GM19023 (cell line): Measurements from ENCODE around the gene PRKN.

Experiments
- ATAC-seq: cut with Tn5 transposase; IDR thresholded peaks from one replicate; pipeline ENCODE4 v1.9.1; 2021; ENCODE audit warnings: mild to moderate bottlenecking, moderate library complexity; ENCODE audit not compliant: unreplicated experiment

PRKN gene

DNA sequence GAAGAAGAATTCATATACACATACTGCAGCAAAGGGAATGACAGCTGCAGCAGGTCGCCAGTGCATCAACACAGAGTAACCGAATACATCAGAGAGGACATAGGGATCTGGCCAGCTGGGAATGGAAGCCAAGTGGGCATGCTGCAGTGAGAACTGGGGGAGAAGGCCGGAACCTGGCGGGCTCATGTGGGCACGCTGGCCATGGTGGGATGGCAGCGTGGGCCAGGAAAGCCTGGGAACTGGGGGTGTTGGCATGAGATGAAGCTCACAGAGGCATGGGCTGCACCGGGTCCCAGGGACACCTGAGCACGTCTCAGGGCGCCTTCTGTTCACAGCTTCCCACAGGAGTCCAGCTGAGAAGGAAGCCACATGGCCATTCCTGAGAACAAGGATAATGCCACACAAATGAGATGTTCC is 1314.2 kb downstream of the PRKN start:
- ATAC-seq = no peak

DNA sequence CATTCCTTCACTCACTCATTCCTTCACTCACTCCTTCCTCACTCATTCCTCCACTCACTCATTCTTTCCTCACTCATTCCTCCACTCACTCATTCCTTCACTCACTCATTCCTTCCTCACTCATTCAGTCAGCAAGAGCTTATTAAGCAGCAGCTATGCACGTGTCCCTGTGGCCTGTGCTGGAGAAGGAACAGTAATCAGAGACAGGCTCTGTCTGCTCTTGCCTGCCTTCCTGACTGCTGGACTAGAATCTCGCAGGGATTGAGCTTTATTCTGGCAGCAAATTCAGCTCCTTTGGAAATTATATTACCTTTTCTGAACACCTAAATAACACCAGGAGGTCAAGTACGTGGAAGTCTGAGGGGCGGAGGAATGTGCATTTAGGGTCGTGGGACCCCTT is 1314.8 kb downstream of the PRKN start:
- no peak for ATAC-seq

DNA sequence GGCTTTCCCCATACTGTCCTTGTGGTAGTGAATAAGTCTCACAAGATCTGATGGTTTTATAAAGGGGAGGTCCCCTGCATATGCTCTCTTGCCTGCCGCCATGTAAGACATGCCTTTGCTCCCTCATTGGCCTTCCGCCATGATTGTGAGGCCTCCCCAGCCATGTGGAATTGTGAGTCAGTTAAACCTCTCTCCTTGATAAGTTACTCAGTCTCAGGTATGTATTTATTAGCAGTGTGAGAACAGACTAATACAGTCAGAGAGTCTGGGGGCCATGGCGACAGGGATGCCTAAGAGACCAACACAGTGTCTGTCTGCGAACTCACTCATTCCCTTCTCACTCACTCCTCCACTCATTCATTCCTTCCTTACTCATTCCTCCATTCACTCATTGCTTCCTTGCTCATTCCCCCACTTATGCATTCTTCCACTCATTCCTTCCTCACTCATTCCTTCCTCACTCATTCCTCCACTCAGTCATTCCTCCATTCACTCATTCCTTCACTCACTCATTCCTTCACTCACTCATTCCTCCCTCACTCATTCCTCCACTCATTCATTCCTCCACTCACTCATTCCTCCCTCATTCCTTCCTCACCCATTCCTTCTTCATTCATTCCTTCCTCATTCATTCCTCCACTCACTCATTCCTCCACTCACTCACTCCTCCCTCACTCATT is 1316.2 kb downstream of the PRKN start:
- no peak for ATAC-seq

DNA sequence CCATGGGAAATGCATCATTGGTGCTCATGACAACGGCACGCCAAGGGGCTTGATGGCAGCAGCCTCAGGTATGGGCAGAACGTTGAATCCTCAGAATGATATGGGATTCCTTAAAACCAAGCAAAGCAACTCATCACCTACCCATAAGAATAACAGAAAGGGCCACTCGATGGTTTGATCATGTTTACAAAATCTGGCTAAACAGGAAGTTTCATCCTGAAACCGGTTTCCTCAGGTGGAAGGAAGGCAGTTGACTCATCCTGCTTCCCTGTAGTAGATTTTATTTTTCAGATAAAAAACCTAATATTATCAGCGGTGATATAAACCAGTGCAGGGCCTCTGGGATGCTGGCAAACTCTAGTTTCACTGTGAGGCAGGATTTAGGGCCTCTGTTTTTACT is 1316.8 kb downstream of the PRKN start:
- no peak for ATAC-seq

DNA sequence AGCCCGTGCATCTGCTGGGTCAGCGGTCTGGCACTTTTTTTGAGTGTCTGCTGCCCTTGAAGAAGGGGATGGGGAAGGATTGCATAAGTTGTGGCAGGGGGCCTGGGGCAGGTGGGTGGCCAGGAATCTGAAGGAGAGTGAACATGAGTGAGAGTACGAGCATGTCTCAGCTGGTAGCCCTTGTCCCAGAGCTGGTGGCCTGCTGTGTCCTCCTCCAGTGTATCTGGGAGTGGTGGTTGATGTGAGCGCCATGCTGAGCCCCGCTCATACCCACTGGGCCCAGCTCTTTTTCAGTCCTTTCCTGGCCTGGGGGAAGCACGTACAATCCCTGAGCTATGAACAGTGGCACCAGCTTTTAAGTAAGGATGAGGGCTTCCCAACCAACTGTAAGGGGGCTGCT is 1317.5 kb downstream of the PRKN start:
- ATAC-seq = no peak

DNA sequence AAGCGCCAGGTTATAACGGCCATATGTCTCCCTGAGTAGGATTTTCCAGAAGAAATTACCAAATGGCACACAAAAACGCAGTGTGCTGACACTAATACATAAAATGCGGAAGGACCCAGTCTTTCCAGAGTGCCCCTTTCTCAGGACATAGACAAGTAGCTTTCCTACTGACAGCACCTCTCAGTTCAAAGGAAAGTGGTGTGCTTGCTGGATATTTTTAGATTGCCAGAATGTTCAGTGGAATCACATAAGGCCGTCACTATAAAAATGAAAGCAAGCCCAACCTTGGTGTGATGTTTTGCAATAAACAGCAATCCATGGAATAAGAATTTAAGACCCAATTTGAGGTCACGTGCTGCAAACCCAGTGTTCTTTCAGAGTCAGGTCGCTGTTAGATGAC is 1318.2 kb downstream of the PRKN start:
- ATAC-seq = no peak

DNA sequence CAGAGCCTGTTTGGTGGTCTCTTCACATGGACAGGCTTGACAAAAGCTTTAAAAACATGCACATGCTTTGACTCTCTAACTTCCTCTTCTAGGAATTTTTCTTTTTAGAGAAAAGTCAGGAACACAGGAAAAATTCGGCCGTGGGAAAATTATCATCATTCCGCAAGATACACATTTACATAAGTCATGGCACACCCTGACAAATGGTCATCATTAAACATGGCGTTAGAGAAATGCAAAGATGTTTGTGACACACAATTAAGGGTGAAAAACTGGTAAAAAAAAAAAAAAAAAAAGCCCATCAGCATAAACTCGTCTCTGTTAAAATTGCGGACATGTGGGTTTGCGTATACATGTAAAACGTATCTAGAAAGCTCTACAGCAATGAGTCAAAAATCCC is 1319.5 kb downstream of the PRKN start:
- no peak for ATAC-seq

DNA sequence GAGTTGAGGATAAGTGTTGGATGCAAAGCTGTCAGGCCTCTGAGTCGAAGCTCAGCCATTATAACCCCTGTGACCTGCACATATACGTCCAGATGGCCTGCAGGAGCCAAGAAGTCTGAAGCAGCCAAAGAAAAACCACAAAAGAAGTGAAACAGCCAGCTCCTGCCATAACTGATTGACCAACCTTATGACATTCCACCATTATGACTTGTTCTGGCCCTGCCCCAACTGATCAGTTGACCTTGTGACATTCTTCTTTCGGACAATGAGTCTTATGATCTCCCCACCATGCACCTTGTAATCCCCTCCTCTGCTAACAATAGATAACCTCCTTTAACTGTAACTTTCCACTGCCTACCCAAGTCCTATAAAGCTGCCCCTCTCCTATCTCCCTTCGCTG is 1320.0 kb downstream of the PRKN start:
- ATAC-seq = peak; percentile 53

DNA sequence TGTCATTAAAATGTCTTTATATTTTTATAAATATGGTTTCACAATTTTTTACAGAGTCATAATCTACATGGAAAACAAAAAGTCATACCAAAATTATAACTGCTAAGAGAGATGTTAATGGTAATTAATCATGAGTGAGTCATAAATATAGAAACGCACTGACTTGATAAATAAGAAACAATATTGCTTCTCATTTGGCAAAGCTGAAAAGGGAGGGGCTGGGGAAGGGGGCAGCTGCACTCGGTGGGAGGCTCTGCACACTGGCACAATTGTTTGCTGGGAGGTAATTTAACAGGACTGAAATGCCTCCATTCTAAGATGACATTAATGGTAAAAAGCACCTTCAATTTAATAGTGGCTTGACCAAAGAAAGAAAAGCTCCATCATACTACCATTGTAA is 1320.5 kb downstream of the PRKN start:
- no peak for ATAC-seq

DNA sequence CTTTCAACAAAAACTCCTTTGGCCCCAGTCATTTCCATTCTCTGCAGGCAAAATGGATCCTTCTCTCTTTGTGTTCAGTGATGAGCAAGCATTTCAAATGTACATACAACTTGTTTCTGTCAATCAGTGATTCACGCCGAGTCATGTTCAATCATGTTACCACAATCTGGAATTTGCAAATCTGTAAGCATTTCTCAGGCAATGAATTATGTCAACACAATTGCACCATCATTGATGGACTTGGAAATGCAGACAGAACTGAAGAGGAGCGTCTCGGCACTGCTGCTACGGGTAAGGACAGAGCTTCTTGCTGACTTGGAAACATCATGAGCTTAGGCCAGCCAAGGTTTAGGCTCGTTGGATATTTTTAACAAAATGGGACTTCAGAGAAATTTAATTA is 1320.9 kb downstream of the PRKN start:
- no peak for ATAC-seq

DNA sequence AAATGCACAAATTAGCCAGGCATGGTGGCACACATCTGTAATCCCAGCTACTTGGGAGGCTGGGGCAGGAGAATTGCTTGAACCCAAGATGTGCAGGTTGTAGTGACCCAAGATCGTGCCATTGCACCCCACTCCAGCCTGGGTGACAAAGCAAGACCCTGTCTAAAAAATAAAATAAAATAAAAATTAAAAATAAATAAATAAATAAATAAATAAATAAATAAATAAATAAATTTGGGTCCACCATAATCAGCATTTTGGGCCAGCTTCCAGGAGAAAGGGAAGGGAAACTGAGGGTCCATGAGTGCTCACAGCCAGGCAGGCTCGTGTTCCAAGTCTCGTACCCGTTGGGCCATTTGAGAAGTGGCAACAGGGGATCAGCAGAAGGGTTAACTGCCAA is 1322.1 kb downstream of the PRKN start:
- no peak for ATAC-seq

DNA sequence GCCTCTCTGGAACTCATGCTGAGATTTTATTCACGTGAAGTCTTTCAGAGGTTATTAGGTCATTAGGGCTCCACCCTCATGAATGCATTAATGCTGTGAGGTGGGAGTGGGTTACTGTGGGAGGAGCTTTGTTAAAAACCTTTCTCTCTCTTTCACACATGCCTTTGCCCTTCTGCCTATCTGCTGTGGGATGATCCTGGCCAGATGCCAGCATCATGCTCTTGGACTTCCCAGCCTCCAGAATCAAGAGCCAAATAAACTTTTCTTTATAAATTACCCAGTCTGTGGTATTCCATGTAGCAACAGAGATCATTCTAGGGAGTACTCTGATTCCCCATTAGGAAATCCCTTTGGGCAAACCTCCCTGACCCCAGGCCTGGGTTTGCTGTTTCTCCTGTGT is 1323.8 kb downstream of the PRKN start:
- ATAC-seq = no peak

DNA sequence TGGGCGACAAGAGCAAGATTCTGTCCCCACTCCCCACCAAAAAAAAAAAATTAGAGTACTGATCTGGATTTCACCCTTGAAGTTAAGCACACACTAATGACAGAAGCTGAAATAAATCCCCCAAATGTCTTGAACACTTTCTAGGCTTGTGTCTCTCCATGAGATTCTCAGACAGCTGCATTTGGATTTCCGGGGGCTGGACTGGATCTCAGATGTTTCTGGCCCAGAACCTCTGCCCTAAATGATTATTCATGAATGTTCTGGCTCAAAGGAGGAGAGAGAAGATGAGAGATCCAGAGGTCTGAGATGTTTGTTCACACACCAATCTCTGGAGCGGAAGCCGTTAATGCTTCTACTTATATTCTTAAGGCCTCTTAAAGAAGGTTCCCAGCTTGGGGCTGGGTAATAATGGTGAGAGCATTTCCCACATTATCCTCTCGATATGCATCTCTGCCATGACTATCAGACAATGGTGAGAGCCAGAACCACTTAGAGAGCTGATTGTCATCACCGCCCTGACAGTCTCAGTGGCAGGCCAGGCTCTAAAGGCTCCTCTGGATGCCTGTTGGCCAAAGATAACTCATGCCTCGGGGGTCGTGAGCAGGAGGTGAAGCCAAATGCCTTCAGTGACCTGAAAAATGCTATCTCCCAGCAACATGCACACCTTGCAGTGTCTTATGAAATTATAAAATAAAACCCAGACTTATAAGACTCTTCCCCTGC is 1325.8 kb downstream of the PRKN start:
- ATAC-seq = no peak

DNA sequence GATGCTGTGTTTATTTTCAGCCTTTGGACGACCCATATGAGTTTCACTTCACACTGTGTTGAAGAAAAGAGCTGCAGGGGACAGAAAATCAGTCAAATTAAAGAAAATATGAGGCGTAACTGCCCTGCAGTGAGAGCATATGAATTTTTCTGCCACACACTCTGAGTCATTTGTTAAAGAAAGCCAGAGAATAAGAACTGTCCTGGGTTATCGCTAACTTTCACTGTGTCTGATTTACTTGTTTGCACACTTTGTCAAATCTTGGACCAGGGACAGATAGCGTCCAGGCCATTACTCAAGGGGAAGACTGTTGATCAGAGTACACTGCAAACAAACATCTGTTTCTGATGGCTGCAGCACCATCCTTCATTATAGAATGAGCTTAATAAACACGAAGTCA is 1326.9 kb downstream of the PRKN start:
- ATAC-seq = no peak

DNA sequence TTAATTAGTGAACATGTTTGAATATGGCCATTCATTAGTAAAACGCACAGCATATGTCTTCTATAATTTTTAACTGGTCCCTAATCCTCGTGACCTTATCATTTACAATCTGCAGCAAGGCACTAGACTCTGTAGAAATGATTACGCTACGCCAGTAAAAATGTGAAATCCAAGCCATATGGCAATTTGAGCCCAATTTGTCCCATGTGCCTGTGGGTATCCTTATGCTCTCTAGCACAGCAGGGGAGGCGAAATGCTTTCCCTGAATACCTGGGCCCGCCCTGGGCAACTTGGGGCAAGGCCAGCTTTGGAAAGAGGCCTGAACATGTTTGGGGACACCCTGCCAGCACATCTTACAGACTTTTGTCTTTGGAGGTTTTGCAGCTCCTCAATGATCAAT is 1331.0 kb downstream of the PRKN start:
- ATAC-seq = no peak

DNA sequence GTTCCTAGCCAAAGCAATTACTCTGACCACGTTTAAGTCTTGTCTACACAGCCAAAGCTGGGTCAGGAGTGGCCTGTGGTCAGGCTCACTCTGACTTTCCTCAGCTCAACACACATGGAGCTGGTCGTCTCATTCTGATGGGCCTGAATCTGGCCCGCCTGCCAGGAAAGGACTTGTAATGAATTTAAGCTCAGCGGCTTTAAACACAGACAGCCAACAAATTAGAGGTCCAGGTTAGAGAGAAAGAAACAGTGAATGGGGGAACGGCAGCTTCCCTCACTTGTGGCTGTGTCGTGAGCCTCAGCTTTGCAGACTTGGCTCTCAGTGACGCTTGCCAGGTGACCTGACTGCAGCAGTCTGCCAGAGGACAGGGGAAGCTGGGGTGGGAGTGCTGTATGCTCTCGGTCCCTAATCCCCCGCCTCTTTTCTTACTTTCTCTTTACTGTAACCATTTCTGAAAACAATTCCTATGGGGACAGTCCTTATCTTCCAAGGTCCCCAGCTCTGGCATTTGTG is 1331.8 kb downstream of the PRKN start:
- ATAC-seq = no peak

DNA sequence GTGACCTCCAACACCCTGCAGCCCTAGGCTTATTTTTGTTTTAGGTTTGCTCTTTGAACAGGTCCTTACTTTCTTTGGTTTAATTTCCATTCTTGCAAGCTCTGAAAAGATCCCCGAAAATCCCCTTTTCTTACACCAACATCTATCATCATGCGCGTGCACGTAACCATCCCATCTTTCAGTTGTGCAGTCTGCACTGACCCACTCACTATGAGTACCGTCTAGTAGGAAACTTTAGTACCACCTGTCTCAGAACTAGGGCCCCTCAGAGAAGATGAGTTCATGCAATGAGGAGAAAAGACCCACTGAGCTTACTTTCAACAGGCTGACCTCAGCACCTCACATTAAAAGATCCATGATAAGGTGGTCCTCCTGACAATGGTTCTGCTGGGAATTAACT is 1333.1 kb downstream of the PRKN start:
- ATAC-seq = no peak

DNA sequence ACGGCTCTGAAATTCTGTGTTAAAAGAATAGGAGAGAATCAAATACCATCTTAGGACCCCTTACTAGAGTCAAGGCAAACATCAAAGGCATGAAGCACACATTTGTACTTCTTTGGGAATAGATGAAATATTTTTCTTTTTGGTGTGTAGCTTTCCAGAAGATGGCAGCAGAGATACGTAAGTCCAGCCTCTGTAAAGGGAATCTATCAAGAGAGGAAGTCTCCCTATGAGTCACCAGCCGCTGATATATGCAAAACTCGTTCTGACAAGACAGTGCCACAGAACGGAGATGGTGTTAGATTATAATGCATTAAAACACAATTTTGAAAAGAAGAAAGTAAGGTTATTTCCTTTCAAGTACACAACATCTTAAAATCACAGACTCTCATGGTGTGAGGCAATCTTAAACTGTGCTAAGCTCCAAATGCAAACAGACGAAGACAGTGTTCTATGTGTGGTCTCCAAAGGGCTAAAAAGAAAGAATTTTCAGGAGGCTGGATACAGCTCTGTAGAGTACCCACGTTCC is 1333.7 kb downstream of the PRKN start:
- peak; percentile 100 for ATAC-seq

DNA sequence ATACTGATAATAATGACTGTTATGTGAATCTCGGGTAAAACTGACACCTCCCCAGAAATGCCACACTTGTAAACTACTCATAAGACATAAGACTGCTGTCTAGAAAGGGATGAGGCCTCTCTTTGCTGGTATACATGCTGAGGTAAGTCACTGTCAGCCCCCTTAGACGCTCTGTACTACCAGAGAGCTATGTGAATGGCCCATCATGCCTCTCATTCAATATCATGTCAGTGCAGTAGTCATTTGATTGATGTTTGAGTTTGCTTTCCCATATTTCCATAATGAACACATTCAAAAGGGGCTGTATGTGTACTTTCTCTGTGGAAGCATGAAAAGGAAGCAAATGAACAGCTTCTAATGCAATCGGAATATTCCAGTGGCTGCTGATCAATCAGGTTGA is 1334.3 kb downstream of the PRKN start:
- no peak for ATAC-seq

DNA sequence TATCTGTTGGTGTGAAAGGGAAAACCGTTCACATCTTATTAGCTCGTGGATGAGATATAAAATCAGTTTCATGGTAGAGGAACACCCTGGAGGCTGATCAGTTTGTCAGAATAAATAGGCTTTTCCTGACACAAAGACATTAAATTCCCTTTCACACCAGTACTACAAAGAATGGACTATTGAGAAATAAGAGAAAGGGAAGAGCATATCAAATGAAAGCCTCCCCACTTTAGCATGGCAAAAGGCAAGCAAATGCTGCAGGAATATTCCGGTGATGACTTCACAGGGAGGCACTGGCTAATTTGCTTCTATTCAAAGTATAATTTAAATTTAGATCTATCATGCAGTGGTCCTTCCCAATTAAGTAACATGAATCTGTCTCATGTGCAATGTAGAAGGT is 1337.8 kb downstream of the PRKN start:
- no peak for ATAC-seq

DNA sequence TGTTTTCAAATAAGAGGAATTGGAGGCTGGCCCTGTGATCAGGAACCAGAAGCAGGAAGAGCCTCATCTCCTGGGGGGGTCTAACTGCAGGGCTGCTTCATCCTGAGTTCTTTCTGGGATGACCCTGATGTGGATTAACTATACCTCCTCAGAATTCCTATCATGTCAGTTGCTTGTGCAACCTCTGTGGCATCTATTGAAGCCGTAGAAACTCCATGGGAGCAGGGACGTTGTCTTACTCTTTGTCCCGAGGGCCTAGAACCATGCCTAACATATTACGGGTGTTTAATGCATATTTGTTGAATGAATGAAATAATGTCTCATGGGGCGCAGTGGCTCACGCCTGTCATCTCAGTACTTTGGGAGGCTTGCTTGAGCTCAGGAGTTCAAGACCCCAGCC is 1343.6 kb downstream of the PRKN start:
- ATAC-seq = no peak

DNA sequence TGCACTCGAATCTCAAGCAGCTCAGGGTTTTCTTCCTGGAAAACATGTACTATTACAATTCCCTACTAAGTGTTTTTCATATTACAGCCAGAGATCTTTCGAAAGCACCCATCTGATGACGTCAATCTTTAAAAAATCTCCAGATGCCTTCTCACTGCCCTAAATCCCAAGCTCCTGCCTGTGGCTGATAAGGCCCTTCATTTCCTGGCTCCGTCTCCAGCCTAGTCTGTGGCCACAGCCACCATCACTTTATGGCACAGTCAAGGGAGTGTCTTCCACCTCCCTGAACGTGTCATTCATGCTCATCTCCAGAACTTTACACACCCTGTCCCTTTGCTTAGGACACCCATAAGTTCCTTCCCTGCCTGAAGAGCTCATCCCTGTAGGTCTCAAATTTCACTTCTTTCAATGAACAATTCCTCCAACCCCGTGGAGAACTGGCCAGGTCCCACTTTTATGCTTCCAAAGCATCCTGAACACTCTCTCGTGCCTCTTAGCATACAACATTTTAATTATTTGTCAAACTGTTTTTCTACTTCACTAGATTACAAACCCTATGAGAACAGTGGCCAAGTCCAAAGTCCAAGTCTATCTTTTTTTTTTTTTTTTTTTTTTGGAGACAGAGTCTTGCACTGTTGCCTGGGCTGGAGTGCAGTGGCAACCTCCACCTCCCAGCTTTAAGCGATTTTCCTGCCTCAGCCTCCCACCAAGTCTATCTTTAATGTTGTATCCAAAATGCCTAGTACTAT is 1347.6 kb downstream of the PRKN start:
- no peak for ATAC-seq
